ENCODE results near the gene UBAP2L.

GRCh38 chr1:154213274-154213673 lies 7.5 kb upstream of the UBAP2L start:
- TF ChIP-seq POLR2A (IDR thresholded peaks at IDR 0.05; ENCODE audit: low read length) = no peak
- no peak for TF ChIP-seq GATA1 (IDR thresholded peaks at IDR 0.05; ENCODE audit: low read depth, low read length)
